ENCODE data around the gene HSPG2.
"Not testable (repeated sequence)": the region's sequence is repeated elsewhere in the genome, so short reads cannot be mapped to it uniquely, and the experiment has no call there.

Gene HSPG2

DNA sequence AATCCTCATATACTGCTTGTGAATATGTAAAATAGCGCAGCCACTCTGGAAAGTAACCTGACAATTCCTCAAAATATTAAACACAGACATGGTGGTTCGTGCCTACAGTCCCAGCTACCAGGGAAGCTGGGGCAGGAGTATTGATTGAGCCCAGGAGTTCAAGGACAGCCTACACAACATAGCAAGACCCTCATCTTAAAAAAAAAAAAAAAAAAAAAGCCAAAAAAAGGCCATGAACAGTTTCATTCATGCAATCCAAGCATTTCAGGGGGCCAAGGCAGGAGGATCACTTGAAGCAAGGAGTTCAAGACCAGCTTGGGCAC, 158.7 kb downstream of the HSPG2 start:
- Histone ChIP-seq H4K20me1 (ENCODE audit: insufficient read depth) (peaks cover 16% of the 10 kb centered on the region; the same call in 1 of the 2 replicates), H3K79me2 (ENCODE audit: insufficient read depth, low read depth) (peaks cover 90% of the 10 kb centered on the region)
- TF ChIP-seq, protein P1, sequence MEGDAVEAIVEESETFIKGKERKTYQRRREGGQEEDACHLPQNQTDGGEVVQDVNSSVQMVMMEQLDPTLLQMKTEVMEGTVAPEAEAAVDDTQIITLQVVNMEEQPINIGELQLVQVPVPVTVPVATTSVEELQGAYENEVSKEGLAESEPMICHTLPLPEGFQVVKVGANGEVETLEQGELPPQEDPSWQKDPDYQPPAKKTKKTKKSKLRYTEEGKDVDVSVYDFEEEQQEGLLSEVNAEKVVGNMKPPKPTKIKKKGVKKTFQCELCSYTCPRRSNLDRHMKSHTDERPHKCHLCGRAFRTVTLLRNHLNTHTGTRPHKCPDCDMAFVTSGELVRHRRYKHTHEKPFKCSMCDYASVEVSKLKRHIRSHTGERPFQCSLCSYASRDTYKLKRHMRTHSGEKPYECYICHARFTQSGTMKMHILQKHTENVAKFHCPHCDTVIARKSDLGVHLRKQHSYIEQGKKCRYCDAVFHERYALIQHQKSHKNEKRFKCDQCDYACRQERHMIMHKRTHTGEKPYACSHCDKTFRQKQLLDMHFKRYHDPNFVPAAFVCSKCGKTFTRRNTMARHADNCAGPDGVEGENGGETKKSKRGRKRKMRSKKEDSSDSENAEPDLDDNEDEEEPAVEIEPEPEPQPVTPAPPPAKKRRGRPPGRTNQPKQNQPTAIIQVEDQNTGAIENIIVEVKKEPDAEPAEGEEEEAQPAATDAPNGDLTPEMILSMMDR (conservative IDR thresholded peaks at IDR 0.05; ENCODE audit: low read depth, low read length): no peak

GRCh38 chr1:21776925-21777324, 160.2 kb downstream of the HSPG2 start:
- Histone ChIP-seq H3K79me2 (ENCODE audit: insufficient read depth, low read depth) (peaks cover 99% of the 10 kb centered on the region), H3K4me1 (ENCODE audit: low read depth, poor library complexity, severe bottlenecking) (peaks cover 40% of the 10 kb centered on the region), H4K20me1 (ENCODE audit: insufficient read depth) (peaks cover 16% of the 10 kb centered on the region; the same call in 1 of the 2 replicates)
- H3K4me2 ChIP-seq; H3K4me3 ChIP-seq (IDR thresholded peaks at IDR 0.05; ENCODE audit: insufficient read depth, low read depth, low read length); H2AFZ ChIP-seq (ENCODE audit: low read depth); H3K27ac ChIP-seq; H3K9ac ChIP-seq; H3K27me3 ChIP-seq (ENCODE audit: insufficient read depth, low read depth); H3K36me3 ChIP-seq (ENCODE audit: insufficient read depth): not testable (repeated sequence)

More for the DNA sequence above, 158.7 kb downstream of the HSPG2 start:
- no peak overlapping the region for H3K27ac ChIP-seq
- no peaks in the 10 kb centered on the region for H3K36me3 ChIP-seq (ENCODE audit: insufficient read depth)
- H3K4me1 ChIP-seq (ENCODE audit: low read depth, poor library complexity, severe bottlenecking): peaks cover 31% of the 10 kb centered on the region
- no peaks in the 10 kb centered on the region for H3K27me3 ChIP-seq (ENCODE audit: insufficient read depth, low read depth)
- H3K9ac ChIP-seq: no peak overlapping the region
- H3K4me3 ChIP-seq (IDR thresholded peaks at IDR 0.05; ENCODE audit: insufficient read depth, low read depth, low read length): no peak overlapping the region
- H3K4me2 ChIP-seq: no peak overlapping the region
- H2AFZ ChIP-seq (ENCODE audit: low read depth): no peak overlapping the region

- peaks cover 16% of the 10 kb centered on the region; the same call in 1 of the 2 replicates for H4K20me1 ChIP-seq (ENCODE audit: insufficient read depth)
- no peak overlapping the region for H2AFZ ChIP-seq (ENCODE audit: low read depth)
- H3K27ac ChIP-seq: no peak overlapping the region; the same call in 1 of the 2 replicates
- TF ChIP-seq, protein P1 (conservative IDR thresholded peaks at IDR 0.05; ENCODE audit: low read depth, low read length): no peak
- peaks cover 99% of the 10 kb centered on the region for H3K79me2 ChIP-seq (ENCODE audit: insufficient read depth, low read depth)
- no peaks in the 10 kb centered on the region for H3K27me3 ChIP-seq (ENCODE audit: insufficient read depth, low read depth)
- no peak overlapping the region for H3K9ac ChIP-seq
- no peak overlapping the region for H3K4me2 ChIP-seq
- peaks cover 40% of the 10 kb centered on the region for H3K4me1 ChIP-seq (ENCODE audit: low read depth, poor library complexity, severe bottlenecking)
- no peak overlapping the region for H3K4me3 ChIP-seq (IDR thresholded peaks at IDR 0.05; ENCODE audit: insufficient read depth, low read depth, low read length)
- H3K36me3 ChIP-seq (ENCODE audit: insufficient read depth): no peaks in the 10 kb centered on the region
Measured at GRCh38 chr1:21775985-21776562, 161.0 kb downstream of the HSPG2 start.

DNA sequence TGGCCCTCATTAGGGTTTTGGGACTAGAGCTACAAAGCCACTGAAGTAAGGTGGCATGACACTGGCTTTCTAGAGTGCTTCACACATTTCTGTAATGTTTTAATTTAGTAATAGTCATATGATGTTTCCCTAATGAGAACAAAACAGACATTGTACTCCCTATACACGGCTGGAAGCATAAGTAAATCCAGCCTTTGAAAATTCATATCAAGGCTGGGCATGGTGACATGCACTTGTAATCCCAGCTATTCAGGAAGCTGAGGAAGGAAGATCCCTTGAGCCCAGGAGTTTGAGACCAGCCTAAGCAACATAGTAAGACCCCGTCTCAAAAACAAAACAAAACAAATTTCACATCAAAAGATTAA, 161.6 kb downstream of the HSPG2 start:
- Histone ChIP-seq H3K4me1 (ENCODE audit: low read depth, poor library complexity, severe bottlenecking) (peaks cover 37% of the 10 kb centered on the region), H3K9ac (no peak overlapping the region), H3K36me3 (ENCODE audit: insufficient read depth) (no peaks in the 10 kb centered on the region), H3K27me3 (ENCODE audit: insufficient read depth, low read depth) (no peaks in the 10 kb centered on the region), H3K27ac (no peak overlapping the region), H3K79me2 (ENCODE audit: insufficient read depth, low read depth) (peaks cover 99% of the 10 kb centered on the region), H2AFZ (ENCODE audit: low read depth) (no peak overlapping the region), H4K20me1 (ENCODE audit: insufficient read depth) (peaks cover 15% of the 10 kb centered on the region; the same call in 1 of the 2 replicates), H3K4me2 (no peak overlapping the region), H3K4me3 (IDR thresholded peaks at IDR 0.05; ENCODE audit: insufficient read depth, low read depth, low read length) (no peak overlapping the region)
- TF ChIP-seq, protein P1 (conservative IDR thresholded peaks at IDR 0.05; ENCODE audit: low read depth, low read length): no peak

- Histone ChIP-seq H3K9ac (no peak overlapping the region), H3K36me3 (ENCODE audit: insufficient read depth) (no peaks in the 10 kb centered on the region), H4K20me1 (ENCODE audit: insufficient read depth) (peaks cover 9% of the 10 kb centered on the region; the same call in 1 of the 2 replicates)
Measured at GRCh38 chr1:21774835-21775549, 162.1 kb downstream of the HSPG2 start.

More at GRCh38 chr1:21774835-21775549, 162.1 kb downstream of the HSPG2 start:
- Histone ChIP-seq H3K27ac (no peak overlapping the region), H3K4me1 (ENCODE audit: low read depth, poor library complexity, severe bottlenecking) (peaks cover 32% of the 10 kb centered on the region), H3K27me3 (ENCODE audit: insufficient read depth, low read depth) (no peaks in the 10 kb centered on the region), H2AFZ (ENCODE audit: low read depth) (no peak overlapping the region), H3K4me3 (IDR thresholded peaks at IDR 0.05; ENCODE audit: insufficient read depth, low read depth, low read length) (no peak overlapping the region), H3K4me2 (no peak overlapping the region), H3K79me2 (ENCODE audit: insufficient read depth, low read depth) (peaks cover 99% of the 10 kb centered on the region)
- TF ChIP-seq, protein P1 (conservative IDR thresholded peaks at IDR 0.05; ENCODE audit: low read depth, low read length): no peak

All from KMS-11 (cell line).